ENCODE measurements around the gene IGSF3.

The IGSF3 gene

GRCh38 chr1:116529199-116529631 is 138.3 kb downstream of the IGSF3 start:
- TF ChIP-seq MAX (IDR thresholded peaks at IDR 0.05; ENCODE audit: low read depth, low read length) (no peak), MYC (IDR thresholded peaks at IDR 0.05; ENCODE audit: low read depth, low read length) (no peak), CTCF (IDR thresholded peaks at IDR 0.05; ENCODE audit: low read depth, low read length) (no peak), POLR2A (IDR thresholded peaks at IDR 0.05; ENCODE audit: extremely low read depth, insufficient read length) (no peak)
- H3K4me3 ChIP-seq (ENCODE audit: low read depth, low read length) = no peak overlapping the region
- no peak for DNase-seq (ENCODE audit: low read depth)

GRCh38 chr1:116528329-116529083 is 139.0 kb downstream of the IGSF3 start:
- H3K4me3 ChIP-seq (ENCODE audit: low read depth, low read length) = no peak overlapping the region
- no peak for TF ChIP-seq CTCF (IDR thresholded peaks at IDR 0.05; ENCODE audit: low read depth, low read length)
- no peak for TF ChIP-seq POLR2A (IDR thresholded peaks at IDR 0.05; ENCODE audit: extremely low read depth, insufficient read length)
- no peak for TF ChIP-seq MYC (IDR thresholded peaks at IDR 0.05; ENCODE audit: low read depth, low read length)
- no peak for TF ChIP-seq MAX (IDR thresholded peaks at IDR 0.05; ENCODE audit: low read depth, low read length)
- DNase-seq (ENCODE audit: low read depth) = no peak

GRCh38 chr1:116525440-116525839 is 142.1 kb downstream of the IGSF3 start:
- no peak overlapping the region for H3K4me3 ChIP-seq (ENCODE audit: low read depth, low read length)
- no peak for DNase-seq (ENCODE audit: low read depth)
- no peak for TF ChIP-seq MYC (IDR thresholded peaks at IDR 0.05; ENCODE audit: low read depth, low read length)
- no peak for TF ChIP-seq POLR2A (IDR thresholded peaks at IDR 0.05; ENCODE audit: extremely low read depth, insufficient read length)
- TF ChIP-seq MAX (IDR thresholded peaks at IDR 0.05; ENCODE audit: low read depth, low read length) = no peak
- no peak for TF ChIP-seq CTCF (IDR thresholded peaks at IDR 0.05; ENCODE audit: low read depth, low read length)
